DOHH2 (cell line): ENCODE results near the gene MECP2.

ENCODE experiments used
- H3F3A ChIP-seq: fragments of 200-600 bp; sonication (generic), shearing (Covaris generic); 2 replicates; pipeline ENCODE4 v1.6.0; 2016; ENCODE audit warnings: antibody characterized with exemption, mild to moderate bottlenecking; ENCODE audit not compliant: control insufficient read depth, insufficient read depth
- H3K27ac ChIP-seq: fragments of 200-600 bp; sonication (generic); 2 replicates; pipeline ENCODE4 v1.5.1; 2014; ENCODE audit warnings: low read depth, mild to moderate bottlenecking, low read length, moderate library complexity
- H3K27me3 ChIP-seq: fragments of 200-600 bp; sonication (generic); 2 replicates; pipeline ENCODE4 v1.6.1; 2014; ENCODE audit warnings: mild to moderate bottlenecking, low read length, mixed read lengths; ENCODE audit not compliant: control insufficient read depth
- H3K36me3 ChIP-seq: fragments of 200-600 bp; sonication (generic); 2 replicates; pipeline ENCODE4 v1.6.1; 2014; ENCODE audit warnings: mild to moderate bottlenecking, low read length, moderate library complexity, mixed read lengths; ENCODE audit not compliant: control insufficient read depth
- H3K4me1 ChIP-seq: fragments of 200-600 bp; sonication (generic); 2 replicates; pipeline ENCODE4 v1.6.1; 2014; ENCODE audit warnings: mild to moderate bottlenecking, low read length, mixed read lengths; ENCODE audit not compliant: control insufficient read depth
- H3K4me2 ChIP-seq: fragments of 200-600 bp; sonication (generic); 2 replicates; pipeline ENCODE4 v1.6.0; 2014; ENCODE audit warnings: mild to moderate bottlenecking, low read length, moderate library complexity
- H3K4me3 ChIP-seq: fragments of 200-600 bp; sonication (generic); 2 replicates; pipeline ENCODE4 v1.5.1; 2014; ENCODE audit warnings: mild to moderate bottlenecking, low read length, mixed read lengths
- H3K79me2 ChIP-seq: fragments of 200-600 bp; sonication (generic); 2 replicates; pipeline ENCODE4 v1.6.1; 2014; ENCODE audit warnings: mild to moderate bottlenecking, low read length, mixed read lengths; ENCODE audit not compliant: control insufficient read depth
- H3K9me2 ChIP-seq: fragments of 200-600 bp; sonication (generic); replicated peaks from 2 replicates; pipeline ENCODE4 v1.6.1; 2014; ENCODE audit warnings: mild to moderate bottlenecking, low read length, mixed read lengths; ENCODE audit not compliant: control insufficient read depth
- H3K9me3 ChIP-seq: fragments of 200-600 bp; sonication (generic); 2 replicates; pipeline ENCODE4 v1.6.1; 2014; ENCODE audit warnings: antibody characterized with exemption, low read length, mixed read lengths; ENCODE audit not compliant: control insufficient read depth, insufficient read depth
- H4K20me1 ChIP-seq: fragments of 200-600 bp; sonication (generic); 2 replicates; pipeline ENCODE4 v1.6.0; 2014; ENCODE audit warnings: low read depth, mild to moderate bottlenecking, antibody characterized with exemption, low read length, moderate library complexity; ENCODE audit not compliant: control insufficient read depth, insufficient read depth
- CTCF ChIP-seq: fragments of 200-600 bp; sonication (generic); IDR thresholded peaks from one replicate; pipeline ENCODE4 v1.5.1; 2014; ENCODE audit warnings: antibody characterized with exemption, mild to moderate bottlenecking, low read depth, low read length; ENCODE audit not compliant: poor library complexity, severe bottlenecking
- EZH2phosphoT487 ChIP-seq: fragments of 200-600 bp; sonication (generic); IDR thresholded peaks from 2 replicates; pipeline ENCODE4 v1.6.1; 2017; ENCODE audit warnings: borderline replicate concordance, mild to moderate bottlenecking, antibody characterized with exemption, low read length, moderate library complexity, mixed read lengths

Gene MECP2

GRCh38 chrX:154026136-154027021 lies 71.1 kb downstream of the MECP2 start:
- Histone ChIP-seq H3K9me3 (no peaks in the 10 kb centered on the region), H3K27ac (no peak overlapping the region), H3F3A (no peaks in the 10 kb centered on the region), H3K4me1 (peaks cover 2% of the 10 kb centered on the region), H4K20me1 (no peaks in the 10 kb centered on the region), H3K79me2 (peaks cover under 1% of the 10 kb centered on the region), H3K36me3 (peaks cover 3% of the 10 kb centered on the region; the same call in 1 of the 2 replicates), H3K4me3 (no peak overlapping the region), H3K27me3 (no peaks in the 10 kb centered on the region), H3K4me2 (no peak overlapping the region), H3K9me2 (no peaks in the 10 kb centered on the region)
- no peak for TF ChIP-seq EZH2phosphoT487
- TF ChIP-seq CTCF: no peak

GRCh38 chrX:154025230-154025629 lies 72.3 kb downstream of the MECP2 start:
- H3K4me1 ChIP-seq: peaks cover 10% of the 10 kb centered on the region
- TF ChIP-seq CTCF: no peak
- TF ChIP-seq EZH2phosphoT487: no peak
- H3K36me3 ChIP-seq: peaks cover 7% of the 10 kb centered on the region
- no peaks in the 10 kb centered on the region for H3F3A ChIP-seq
- no peaks in the 10 kb centered on the region for H3K9me2 ChIP-seq
- H3K79me2 ChIP-seq: peaks cover 11% of the 10 kb centered on the region
- H4K20me1 ChIP-seq: no peaks in the 10 kb centered on the region
- H3K4me2 ChIP-seq: no peak overlapping the region
- no peaks in the 10 kb centered on the region for H3K9me3 ChIP-seq
- no peak overlapping the region for H3K27ac ChIP-seq
- H3K4me3 ChIP-seq: no peak overlapping the region
- H3K27me3 ChIP-seq: peaks cover 3% of the 10 kb centered on the region; the same call in 1 of the 2 replicates

- Histone ChIP-seq H3K4me1 (peaks cover 10% of the 10 kb centered on the region), H4K20me1 (no peaks in the 10 kb centered on the region), H3K9me2 (no peaks in the 10 kb centered on the region)
Observed at GRCh38 chrX:154024271-154024670, 73.2 kb downstream of the MECP2 start.

More at GRCh38 chrX:154024271-154024670, 73.2 kb downstream of the MECP2 start:
- Histone ChIP-seq H3K4me2 (no peak overlapping the region), H3K9me3 (no peaks in the 10 kb centered on the region), H3K27ac (no peak overlapping the region), H3K4me3 (no peak overlapping the region), H3K27me3 (peaks cover 3% of the 10 kb centered on the region; the same call in 1 of the 2 replicates), H3K79me2 (peaks cover 16% of the 10 kb centered on the region), H3F3A (no peaks in the 10 kb centered on the region), H3K36me3 (peaks cover 5% of the 10 kb centered on the region)
- no peak for TF ChIP-seq EZH2phosphoT487
- no peak for TF ChIP-seq CTCF
